Measurements from ENCODE around the gene LCOR.
"Not testable (repeated sequence)": the region's sequence is repeated elsewhere in the genome, so short reads cannot be mapped to it uniquely, and the experiment has no call there.

Gene LCOR

DNA sequence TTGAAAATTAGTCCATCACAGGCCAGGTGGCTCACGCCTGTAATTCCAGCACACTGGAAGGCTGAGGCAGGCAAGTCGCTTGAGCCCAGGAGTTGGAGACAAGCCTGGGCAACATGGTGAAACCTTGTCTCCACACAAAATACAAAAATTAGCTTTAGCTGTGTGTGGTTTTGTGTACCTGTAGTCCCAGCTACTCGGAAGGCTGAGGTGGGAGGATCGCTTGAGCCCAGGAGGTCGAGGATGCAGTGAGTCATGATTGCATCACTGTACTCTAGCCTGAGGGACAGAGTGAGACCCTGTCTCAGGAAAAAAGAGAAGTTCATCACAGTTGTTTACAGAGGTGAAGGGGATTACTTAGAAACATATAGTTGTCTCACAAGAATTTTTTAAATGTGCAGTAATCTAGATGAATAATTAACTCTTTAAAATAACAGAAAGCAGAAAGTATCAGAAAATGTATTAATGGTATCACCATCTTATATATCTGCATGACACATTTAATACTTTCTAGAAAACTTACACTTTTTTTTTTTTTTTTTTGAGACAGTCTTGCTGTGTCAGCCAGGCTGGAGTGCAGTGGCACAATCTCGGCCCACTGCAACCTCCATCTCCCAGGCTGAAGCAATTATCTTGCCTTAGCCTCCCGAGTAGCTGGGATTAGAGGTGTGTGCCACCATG lies 8.9 kb downstream of the LCOR start:
- DNase-seq: no peak

DNA sequence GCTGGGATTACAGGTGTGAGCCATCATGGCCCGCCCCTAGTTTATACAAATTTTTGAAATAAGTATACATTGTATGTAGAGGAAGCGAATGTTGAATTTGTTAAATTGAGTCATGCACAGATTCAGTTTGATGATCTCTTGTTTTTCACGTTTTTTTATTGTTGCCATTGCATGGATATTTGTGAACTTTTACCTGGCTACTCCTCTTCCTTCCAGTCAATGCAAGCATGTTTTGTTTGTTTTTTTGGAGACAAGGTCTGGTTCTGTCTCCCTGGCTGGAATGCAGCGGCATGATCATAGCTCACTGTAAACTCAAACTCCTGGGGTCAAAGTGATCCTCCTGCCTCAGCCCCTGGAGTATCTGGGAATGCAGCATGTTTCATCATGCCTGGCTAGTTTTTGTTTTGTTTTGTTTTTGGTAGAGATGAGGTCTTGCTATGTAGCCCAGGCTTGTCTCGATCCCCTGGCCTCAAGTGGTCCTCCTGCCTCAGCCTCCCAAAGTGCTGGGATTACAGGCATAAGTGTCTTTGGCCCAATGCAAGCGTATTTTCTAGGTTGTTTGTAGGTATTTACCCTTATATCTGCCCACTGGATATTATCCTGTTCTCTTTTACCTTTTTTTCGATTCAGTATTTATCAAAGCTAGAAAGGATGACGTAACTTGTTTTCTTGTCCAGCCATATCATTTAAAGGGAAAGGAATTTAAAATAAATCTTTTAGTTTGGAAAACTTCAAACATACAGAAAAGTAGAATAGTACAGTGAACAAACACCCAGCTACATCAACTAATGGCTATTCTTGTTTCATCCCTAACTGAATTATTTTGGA lies 11.0 kb downstream of the LCOR start:
- DNase-seq: no peak

GRCh38 chr10:96843823-96844222 lies 11.7 kb downstream of the LCOR start:
- DNase-seq: no peak

DNA sequence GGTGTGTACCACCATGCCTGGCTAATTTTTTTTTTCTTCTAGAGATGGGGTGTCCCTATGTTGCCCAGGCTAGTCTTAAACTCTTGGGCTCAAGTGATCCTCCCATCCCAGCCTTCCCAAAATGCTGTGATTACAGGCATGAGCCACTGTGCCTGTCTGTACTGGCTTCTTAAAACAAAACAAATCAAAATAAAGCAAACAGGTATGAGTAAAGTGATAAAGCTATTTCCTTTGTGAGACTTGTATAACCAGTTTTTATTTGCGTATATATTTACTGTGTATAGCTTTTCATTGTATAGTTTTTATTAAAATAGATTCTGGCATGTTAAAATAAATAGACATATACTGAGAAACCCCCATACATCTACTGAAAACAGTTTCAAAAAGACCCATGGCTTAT lies 14.3 kb downstream of the LCOR start:
- no peak for DNase-seq

DNA sequence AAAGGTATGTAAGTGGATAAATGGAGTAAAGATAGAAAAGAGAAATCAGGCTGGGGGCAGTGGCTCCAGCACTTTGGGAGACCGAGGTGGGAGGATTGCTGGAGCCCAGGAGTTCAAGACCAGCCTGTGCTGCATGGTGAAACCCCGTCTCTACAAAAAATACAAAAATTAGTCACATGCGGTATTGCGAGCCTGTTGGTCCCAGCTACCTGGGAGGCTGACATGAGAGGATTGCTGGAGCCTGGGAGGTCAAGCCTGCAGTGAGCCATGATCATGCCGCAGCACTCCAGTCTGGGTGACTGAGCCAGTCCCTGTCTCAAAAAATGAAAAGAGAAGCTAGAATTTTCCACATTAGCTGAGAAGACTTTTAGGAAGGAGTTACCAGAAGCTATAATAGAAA lies 14.8 kb downstream of the LCOR start:
- no peak for DNase-seq

DNA sequence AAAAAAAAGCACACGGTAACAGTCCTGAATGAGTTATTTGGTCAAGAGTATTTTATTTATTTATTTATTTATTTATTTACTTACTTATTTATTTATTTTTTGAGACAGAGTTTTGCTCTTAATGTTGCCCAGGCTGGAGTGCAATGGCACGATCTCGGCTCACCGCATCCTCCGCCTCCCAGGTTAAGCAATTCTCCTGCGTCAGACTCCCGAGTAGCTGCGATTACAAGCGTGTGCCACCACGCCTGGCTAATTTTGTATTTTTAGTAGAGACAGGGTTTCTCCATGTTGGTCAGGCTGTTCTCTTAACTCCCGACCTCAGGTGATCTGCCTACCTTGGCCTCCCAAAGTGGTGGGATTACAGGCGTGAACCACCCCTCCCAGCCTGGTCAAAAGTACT lies 15.3 kb downstream of the LCOR start:
- DNase-seq: not testable (repeated sequence)

GRCh38 chr10:96850113-96850512 lies 18.0 kb downstream of the LCOR start:
- no peak for DNase-seq

GRCh38 chr10:96850825-96851224 lies 18.7 kb downstream of the LCOR start:
- no peak for DNase-seq

DNA sequence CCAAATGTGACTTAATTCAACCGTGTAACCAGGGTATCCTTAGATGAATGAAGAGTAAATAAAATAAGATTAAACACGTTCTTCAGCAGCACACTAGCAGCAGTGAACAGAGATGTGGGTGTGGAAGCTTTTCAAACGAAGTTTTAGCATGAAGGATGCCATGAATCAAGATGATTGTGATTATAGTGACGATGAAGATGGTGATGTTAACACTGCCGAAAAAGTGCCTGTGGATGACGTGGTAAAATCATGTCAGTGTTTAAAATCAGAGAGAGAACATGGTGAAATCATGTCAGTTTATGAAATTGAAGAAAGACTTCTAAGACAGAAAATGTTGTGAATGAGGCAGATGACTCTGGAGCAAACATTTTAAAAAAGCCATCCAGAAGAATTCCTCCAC lies 19.2 kb downstream of the LCOR start:
- DNase-seq: no peak

DNA sequence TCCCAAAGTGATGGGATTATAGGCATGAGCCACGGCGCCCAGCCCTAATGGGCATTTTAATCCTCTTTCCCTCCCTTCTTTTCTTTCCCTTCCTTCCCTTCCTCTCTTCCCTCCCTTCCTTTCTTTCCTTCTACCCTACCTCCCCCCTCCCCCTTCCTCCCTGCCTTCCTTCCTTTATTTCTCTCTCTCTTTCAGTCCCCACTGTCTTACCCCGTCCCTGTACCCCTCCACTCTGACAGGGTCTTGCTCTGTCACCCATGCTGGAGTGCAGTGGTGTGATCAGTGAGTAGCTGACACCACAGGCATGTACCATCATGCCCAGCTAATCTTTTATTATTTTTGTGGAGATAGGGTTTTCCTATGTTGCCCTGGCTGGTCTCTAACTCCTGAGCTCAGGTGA lies 24.2 kb downstream of the LCOR start:
- no peak for DNase-seq

DNA sequence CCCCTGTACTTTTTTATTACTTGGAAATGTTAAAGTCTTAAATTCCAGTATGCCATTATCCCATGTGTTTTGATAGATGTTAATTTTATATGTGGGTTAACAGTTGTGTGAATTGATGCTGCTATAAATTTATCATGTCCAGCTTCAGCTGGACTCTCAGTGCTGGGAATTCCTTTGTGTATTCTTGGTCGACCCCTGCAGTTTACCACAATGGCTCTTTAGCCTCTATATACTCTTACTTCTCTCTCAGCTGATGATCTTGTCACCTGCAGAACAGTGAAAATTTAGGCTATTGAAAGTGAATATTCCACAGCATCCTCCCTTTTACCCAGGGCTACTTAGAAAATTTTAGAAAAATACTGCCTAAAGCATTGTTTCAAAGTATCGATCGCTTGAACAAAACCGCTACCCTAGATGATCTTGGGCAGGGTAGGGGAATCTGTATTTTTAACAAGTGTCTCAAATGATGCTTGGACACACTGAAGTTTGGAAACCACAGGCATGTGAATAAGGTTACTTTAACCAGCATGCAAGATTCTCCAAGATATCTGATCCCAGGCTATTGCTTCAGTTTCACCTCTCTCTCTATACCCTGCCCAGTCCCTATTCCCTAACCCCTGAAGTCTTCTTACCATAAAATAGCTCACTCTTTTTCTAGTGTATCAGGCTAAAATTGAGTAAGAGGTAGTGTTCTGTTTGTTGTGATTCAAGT lies 25.4 kb downstream of the LCOR start:
- DNase-seq: no peak

GRCh38 chr10:96858038-96858705 lies 26.1 kb downstream of the LCOR start:
- DNase-seq: no peak

DNA sequence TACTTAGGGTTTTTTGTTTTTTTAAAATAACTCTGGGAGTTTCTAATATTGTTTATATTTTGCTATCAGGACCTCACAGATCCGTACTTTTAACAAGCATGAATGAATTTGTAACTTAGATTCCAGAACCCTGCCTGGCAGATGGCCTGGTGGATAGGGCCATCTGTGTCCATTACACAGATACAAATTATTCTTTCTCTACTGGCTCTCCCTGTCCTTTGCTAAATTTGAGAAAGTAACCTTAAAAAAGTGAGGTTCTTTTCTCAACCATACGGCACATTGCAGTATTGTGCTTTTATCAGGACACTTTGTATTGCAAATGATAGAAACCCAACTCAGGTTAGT lies 26.6 kb downstream of the LCOR start:
- DNase-seq: no peak

DNA sequence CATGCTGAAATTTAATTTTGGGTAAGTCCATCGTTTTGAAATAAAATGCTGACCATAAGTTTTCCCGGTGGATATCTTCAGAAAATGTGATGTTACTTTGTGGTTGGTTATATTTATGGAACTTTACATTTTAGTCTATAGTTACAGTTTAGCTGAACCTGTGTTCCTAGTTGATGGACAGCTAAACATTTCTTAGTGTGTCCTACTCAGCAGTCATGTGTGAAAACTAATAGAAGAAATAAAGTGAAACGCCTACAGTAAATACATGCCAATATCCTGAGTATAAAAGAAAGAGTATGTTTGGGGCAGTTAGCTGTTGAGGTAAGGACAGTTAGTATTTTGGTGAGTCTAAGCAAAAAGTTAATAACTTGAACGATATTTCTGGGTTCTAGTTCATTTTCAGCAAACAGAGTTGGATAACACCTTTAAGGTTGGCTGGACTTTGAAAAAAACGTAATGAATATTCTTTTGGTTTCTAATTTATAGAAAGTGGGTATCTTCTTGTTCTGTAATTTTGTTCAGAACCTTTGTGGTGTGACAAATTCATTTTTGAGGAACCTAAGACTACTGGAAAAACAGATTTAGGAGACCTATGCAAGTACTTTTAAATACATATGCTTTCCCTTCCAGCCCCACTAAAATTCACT lies 28.7 kb downstream of the LCOR start:
- DNase-seq: no peak

- no peak for DNase-seq
Observed at GRCh38 chr10:96863922-96864543, 31.9 kb downstream of the LCOR start.

- DNase-seq: no peak
Observed at GRCh38 chr10:96873086-96873485, 41.0 kb downstream of the LCOR start.

GRCh38 chr10:96873756-96874467 lies 41.8 kb downstream of the LCOR start:
- DNase-seq: no peak

GRCh38 chr10:96878057-96878456 lies 46.0 kb downstream of the LCOR start:
- DNase-seq: no peak

- DNase-seq: no peak
Observed at GRCh38 chr10:96880575-96880974, 48.5 kb downstream of the LCOR start.

DNA sequence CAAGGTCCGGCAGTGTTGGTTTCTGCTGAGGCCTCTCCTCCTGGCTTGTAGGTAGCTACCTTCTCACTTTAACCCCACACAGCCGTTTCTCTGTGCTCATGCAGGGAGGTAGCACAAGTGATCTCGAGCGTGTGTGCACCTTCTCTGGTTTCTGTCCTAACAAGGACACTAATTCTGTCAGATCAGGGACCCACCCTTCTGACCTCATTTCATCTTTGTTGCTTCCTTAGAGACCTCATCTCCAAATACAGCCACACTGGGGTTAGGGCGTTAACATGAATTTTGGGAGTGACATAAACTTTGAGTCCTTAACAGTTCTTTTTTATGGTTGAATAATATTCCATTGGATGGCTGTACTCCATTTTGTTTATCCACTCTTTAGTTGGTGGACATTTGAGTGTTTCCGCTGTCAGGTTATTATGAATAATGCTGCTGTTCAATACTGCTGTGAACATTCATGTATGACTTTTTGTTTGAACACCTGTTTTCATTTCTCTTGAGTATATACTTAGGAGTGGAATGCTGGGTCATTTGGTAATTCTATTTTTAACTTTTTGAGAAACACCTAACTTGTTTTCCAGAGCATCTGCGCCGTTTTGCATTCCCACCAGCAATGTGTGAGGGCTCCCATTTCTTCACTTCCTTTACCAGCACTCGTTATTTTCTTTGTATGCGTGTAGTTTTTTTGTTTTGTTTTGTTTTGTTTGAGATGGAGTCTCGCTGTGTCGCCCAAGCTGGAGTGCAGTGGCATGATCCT lies 57.5 kb downstream of the LCOR start:
- no peak for DNase-seq

GRCh38 chr10:96890172-96890513 lies 58.0 kb downstream of the LCOR start:
- no peak for DNase-seq

Measured in right hindlimb (tissue), 1 donor.